Measurements from ENCODE around the gene ATP1B3.

DNA sequence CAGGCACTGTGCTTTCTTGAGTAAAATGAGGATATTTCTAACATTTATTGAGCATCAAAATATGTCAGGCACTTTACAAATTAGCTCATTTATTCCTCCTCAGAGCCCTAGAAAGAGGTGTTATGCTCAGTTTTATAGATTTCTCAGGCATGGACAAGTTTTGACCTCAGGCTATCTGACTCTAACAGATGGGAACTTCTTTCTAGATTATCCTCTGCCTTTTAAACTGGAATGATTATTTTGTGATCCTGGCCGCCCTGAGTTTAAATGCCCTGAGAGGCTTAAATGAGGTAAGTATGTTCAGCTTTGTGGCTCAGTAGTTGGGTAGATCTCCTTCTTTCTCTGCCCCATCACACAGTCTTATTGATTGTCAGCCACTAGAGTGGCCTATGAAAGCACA is 32.3 kb upstream of the ATP1B3 start:
- TF ChIP-seq POLR2A (IDR thresholded peaks at IDR 0.05) (no peak), CTCF (IDR thresholded peaks at IDR 0.05) (no peak)
